H9 (cell line): ENCODE data around the gene LPP. TPM values are rescaled to one million over a fixed set of nuclear protein-coding genes. Genes with fewer than 3 reads are reported as not detected.

Experiments
- DNase-seq: peaks from one replicate; pipeline ENCODE4 v3.0.0-alpha.2; 2017
- H2AFZ ChIP-seq: one replicate; pipeline ENCODE4 v1.6.1; 2013; ENCODE audit warnings: mild to moderate bottlenecking, low read length, control low read depth, moderate library complexity
- H2AK5ac ChIP-seq: 2 replicates; pipeline ENCODE4 v1.6.1; 2013; ENCODE audit warnings: low read length, control low read depth, mixed read lengths; ENCODE audit not compliant: insufficient read length
- H2BK120ac ChIP-seq: one replicate; pipeline ENCODE4 v1.6.1; 2013; ENCODE audit warnings: low read depth, mild to moderate bottlenecking, low read length, control low read depth, inconsistent platforms; ENCODE audit not compliant: poor library complexity, severe bottlenecking
- H2BK12ac ChIP-seq: 2 replicates; pipeline ENCODE4 v1.6.1; 2013; ENCODE audit warnings: low read length, control low read depth, mixed read lengths, low read depth; ENCODE audit not compliant: insufficient read length
- H2BK15ac ChIP-seq: 2 replicates; pipeline ENCODE4 v1.6.1; 2013; ENCODE audit warnings: low read depth, low read length, control low read depth
- H2BK20ac ChIP-seq: one replicate; pipeline ENCODE4 v1.6.1; 2013; ENCODE audit warnings: low read depth, mild to moderate bottlenecking, low read length, control low read depth, inconsistent platforms; ENCODE audit not compliant: poor library complexity, severe bottlenecking
- H2BK5ac ChIP-seq: 2 replicates; pipeline ENCODE4 v1.6.1; 2013; ENCODE audit warnings: low read length, control low read depth, mixed read lengths; ENCODE audit not compliant: insufficient read length
- H3K14ac ChIP-seq: 2 replicates; pipeline ENCODE4 v1.6.1; 2013; ENCODE audit warnings: low read length, control low read depth; ENCODE audit not compliant: insufficient read depth
- H3K18ac ChIP-seq: 2 replicates; pipeline ENCODE4 v1.6.1; 2013; ENCODE audit warnings: low read depth, mild to moderate bottlenecking, mixed read lengths, low read length, control low read depth; ENCODE audit not compliant: insufficient read length
- H3K23ac ChIP-seq: 2 replicates; pipeline ENCODE4 v1.6.1; 2013; ENCODE audit warnings: low read length, control low read depth, mixed read lengths, low read depth; ENCODE audit not compliant: insufficient read length
- H3K23me2 ChIP-seq: 2 replicates; pipeline ENCODE4 v1.6.1; 2013; ENCODE audit warnings: low read depth, mild to moderate bottlenecking, mixed read lengths, low read length, control low read depth; ENCODE audit not compliant: insufficient read length, poor library complexity, severe bottlenecking
- H3K27ac ChIP-seq: 2 replicates; pipeline ENCODE4 v1.5.1; 2013; ENCODE audit warnings: low read length, control low read depth, mixed read lengths, low read depth; ENCODE audit not compliant: insufficient read length
- H3K27me3 ChIP-seq: 2 replicates; pipeline ENCODE4 v1.6.1; 2013; ENCODE audit warnings: low read length, control low read depth, inconsistent platforms; ENCODE audit not compliant: insufficient read depth
- H3K4ac ChIP-seq: 2 replicates; pipeline ENCODE4 v1.6.1; 2013; ENCODE audit warnings: low read depth, mild to moderate bottlenecking, control low read depth, inconsistent platforms, low read length, moderate library complexity
- H3K4me1 ChIP-seq: 2 replicates; pipeline ENCODE4 v1.6.1; 2013; ENCODE audit warnings: low read length, control low read depth, inconsistent platforms; ENCODE audit not compliant: insufficient read depth
- H3K4me2 ChIP-seq: 2 replicates; pipeline ENCODE4 v1.6.1; 2013; ENCODE audit warnings: low read length, control low read depth, mixed read lengths; ENCODE audit not compliant: insufficient read length, insufficient read depth
- H3K56ac ChIP-seq: 2 replicates; pipeline ENCODE4 v1.6.1; 2013; ENCODE audit warnings: low read depth, mild to moderate bottlenecking, mixed read lengths, low read length, control low read depth; ENCODE audit not compliant: insufficient read length
- H3K79me1 ChIP-seq: 2 replicates; pipeline ENCODE4 v1.6.1; 2013; ENCODE audit warnings: low read depth, mild to moderate bottlenecking, moderate library complexity, low read length, control low read depth, inconsistent platforms; ENCODE audit not compliant: insufficient read depth, poor library complexity, severe bottlenecking
- H3K79me2 ChIP-seq: 2 replicates; pipeline ENCODE4 v1.6.1; 2013; ENCODE audit warnings: low read length, control low read depth, inconsistent platforms; ENCODE audit not compliant: insufficient read depth
- H3K9ac ChIP-seq: 2 replicates; pipeline ENCODE4 v1.6.1; 2013; ENCODE audit warnings: low read length, control low read depth, mixed read lengths; ENCODE audit not compliant: insufficient read length; ENCODE audit errors: extremely low read depth
- H3K9me3 ChIP-seq: one replicate; pipeline ENCODE4 v1.6.1; 2013; ENCODE audit warnings: low read depth, low read length, inconsistent platforms; ENCODE audit not compliant: control insufficient read depth
- H3T11ph ChIP-seq: one replicate; pipeline ENCODE4 v1.6.1; 2013; ENCODE audit warnings: mild to moderate bottlenecking, low read length, control low read depth, inconsistent platforms
- H4K20me1 ChIP-seq: one replicate; pipeline ENCODE4 v1.6.1; 2013; ENCODE audit not compliant: control insufficient read depth, insufficient read length, insufficient read depth
- H4K5ac ChIP-seq: 2 replicates; pipeline ENCODE4 v1.6.1; 2013; ENCODE audit warnings: low read depth, mild to moderate bottlenecking, mixed read lengths, low read length, control low read depth; ENCODE audit not compliant: insufficient read length
- H4K8ac ChIP-seq: replicated peaks from 2 replicates; pipeline ENCODE4 v1.6.1; 2013; ENCODE audit warnings: low read length, control low read depth, mixed read lengths, low read depth; ENCODE audit not compliant: insufficient read length
- H4K91ac ChIP-seq: 2 replicates; pipeline ENCODE4 v1.6.1; 2013; ENCODE audit warnings: low read depth, mild to moderate bottlenecking, moderate library complexity, mixed read lengths, low read length, control low read depth; ENCODE audit not compliant: insufficient read length
- H3K27ac Mint-ChIP-seq, 3 experiments: 2 replicates in 2 of 3; 3 replicates in 1 of 3; pipeline ENCODE4 v1.8.0; 2020 to 2021; ENCODE audit warnings: mixed read lengths in 3 of 3, mild to moderate bottlenecking in 1 of 3, moderate library complexity in 1 of 3
- H3K27me3 Mint-ChIP-seq: 2 replicates; pipeline ENCODE4 v1.8.0; 2021; ENCODE audit warnings: low read depth, mild to moderate bottlenecking, moderate library complexity, mixed read lengths
- H3K36me3 Mint-ChIP-seq, 3 experiments: 2 replicates in 2 of 3; 3 replicates in 1 of 3; pipeline ENCODE4 v1.8.0; 2020 to 2021; ENCODE audit warnings: low read depth in 3 of 3, mixed read lengths in 3 of 3; ENCODE audit not compliant: insufficient read depth in 1 of 3
- H3K4me1 Mint-ChIP-seq, 2 experiments: 2 replicates each; pipeline ENCODE4 v1.8.0; 2020; ENCODE audit warnings: mixed read lengths in 2 of 2
- H3K4me3 Mint-ChIP-seq, 2 experiments: 2 replicates in 1 of 2; 3 replicates in 1 of 2; pipeline ENCODE4 v1.8.0; 2020 to 2021; ENCODE audit warnings: mild to moderate bottlenecking in 2 of 2, mixed read lengths in 2 of 2, moderate library complexity in 1 of 2
- H3K9me3 Mint-ChIP-seq, 2 experiments: 2 replicates in 1 of 2; 3 replicates in 1 of 2; pipeline ENCODE4 v1.8.0; 2020; ENCODE audit warnings: mild to moderate bottlenecking in 2 of 2, mixed read lengths in 2 of 2, moderate library complexity in 1 of 2
- total RNA-seq: library from RNA; stranded (reverse); gene quantifications from 2 replicates; pipeline ENCODE4 v1.2.1, GENCODE V29; 2021
- TF ChIP-seq, protein P1 (sequence below): fragments of 200-600 bp; sonication (generic); conservative IDR thresholded peaks from 3 replicates; pipeline ENCODE4 v1.8.0; 2021; ENCODE audit warnings: antibody characterized with exemption, mild to moderate bottlenecking

Gene LPP
- total RNA-seq, 1 experiment from 2014 or later, result 64.6 TPM

DNA sequence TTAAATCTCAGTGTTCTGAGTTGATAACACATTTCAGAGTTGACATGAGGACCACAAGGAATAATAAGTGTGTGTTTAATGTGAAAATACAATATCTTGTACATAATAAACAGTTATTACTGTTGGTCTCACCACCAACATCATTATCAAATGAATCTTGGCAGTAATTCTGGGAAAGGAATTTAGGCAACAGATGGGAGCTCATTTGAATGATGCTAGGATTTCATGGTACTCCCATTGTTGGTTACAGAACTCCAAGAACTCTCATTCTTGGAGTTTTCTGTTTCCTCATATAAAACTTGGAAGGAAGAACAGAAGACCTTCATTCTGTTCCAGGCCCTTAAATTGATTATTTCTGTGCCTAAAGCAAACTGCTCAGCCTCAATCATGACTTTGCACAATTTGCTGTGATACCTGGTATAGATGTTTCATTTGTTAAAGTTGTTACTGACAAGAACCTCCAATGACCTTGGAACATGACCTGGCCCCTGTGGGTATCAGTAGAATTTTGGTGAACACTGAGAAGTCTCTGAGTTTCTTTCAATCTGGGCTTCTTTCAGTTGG lies 385.8 kb downstream of the LPP start:
- Histone ChIP-seq H2BK20ac (no peak overlapping the region), H4K91ac (no peak overlapping the region), H3K56ac (no peak overlapping the region), H3K27me3 (no peaks in the 10 kb centered on the region), H2BK12ac (no peak overlapping the region), H2BK120ac (no peak overlapping the region), H3K9me3 (no peaks in the 10 kb centered on the region), H3K4me2 (no peak overlapping the region), H3K23ac (no peak overlapping the region), H3K4ac (no peak overlapping the region), H3T11ph (no peak overlapping the region), H2BK15ac (no peak overlapping the region), H2AK5ac (no peak overlapping the region), H3K79me1 (no peaks in the 10 kb centered on the region), H3K9ac (no peak overlapping the region), H3K4me1 (no peaks in the 10 kb centered on the region), H3K79me2 (no peaks in the 10 kb centered on the region), H3K14ac (no peak overlapping the region), H3K18ac (no peak overlapping the region), H3K23me2 (no peaks in the 10 kb centered on the region), H2AFZ (no peak overlapping the region), H2BK5ac (no peak overlapping the region), H3K27ac (no peak overlapping the region), H4K8ac (no peak overlapping the region), H4K5ac (no peak overlapping the region), H4K20me1 (no peaks in the 10 kb centered on the region)
- TF ChIP-seq, protein P1, sequence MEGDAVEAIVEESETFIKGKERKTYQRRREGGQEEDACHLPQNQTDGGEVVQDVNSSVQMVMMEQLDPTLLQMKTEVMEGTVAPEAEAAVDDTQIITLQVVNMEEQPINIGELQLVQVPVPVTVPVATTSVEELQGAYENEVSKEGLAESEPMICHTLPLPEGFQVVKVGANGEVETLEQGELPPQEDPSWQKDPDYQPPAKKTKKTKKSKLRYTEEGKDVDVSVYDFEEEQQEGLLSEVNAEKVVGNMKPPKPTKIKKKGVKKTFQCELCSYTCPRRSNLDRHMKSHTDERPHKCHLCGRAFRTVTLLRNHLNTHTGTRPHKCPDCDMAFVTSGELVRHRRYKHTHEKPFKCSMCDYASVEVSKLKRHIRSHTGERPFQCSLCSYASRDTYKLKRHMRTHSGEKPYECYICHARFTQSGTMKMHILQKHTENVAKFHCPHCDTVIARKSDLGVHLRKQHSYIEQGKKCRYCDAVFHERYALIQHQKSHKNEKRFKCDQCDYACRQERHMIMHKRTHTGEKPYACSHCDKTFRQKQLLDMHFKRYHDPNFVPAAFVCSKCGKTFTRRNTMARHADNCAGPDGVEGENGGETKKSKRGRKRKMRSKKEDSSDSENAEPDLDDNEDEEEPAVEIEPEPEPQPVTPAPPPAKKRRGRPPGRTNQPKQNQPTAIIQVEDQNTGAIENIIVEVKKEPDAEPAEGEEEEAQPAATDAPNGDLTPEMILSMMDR, result no peak
- no peaks in the 10 kb centered on the region for H3K9me3 Mint-ChIP-seq
- H3K36me3 Mint-ChIP-seq, result no peaks in the 10 kb centered on the region
- H3K4me1 Mint-ChIP-seq, result peaks cover 3% of the 10 kb centered on the region in 2 experiments; a peak in 2 of 4 replicates
- DNase-seq, result no peak
- no peaks in the 10 kb centered on the region for H3K27me3 Mint-ChIP-seq
- no peak overlapping the region for H3K27ac Mint-ChIP-seq
- no peak overlapping the region for H3K4me3 Mint-ChIP-seq
